OCI-LY1 (cell line): ENCODE results near the gene HIPK4.

Experiments used
- H2AFZ ChIP-seq: fragments of 200-600 bp; sonication (generic), shearing (Covaris generic); 2 replicates; pipeline ENCODE4 v1.6.0; 2014; ENCODE audit warnings: antibody characterized with exemption, mild to moderate bottlenecking, low read length
- H3F3A ChIP-seq: fragments of 200-600 bp; sonication (generic), shearing (Covaris generic); 2 replicates; pipeline ENCODE4 v1.6.0; 2014; ENCODE audit warnings: mild to moderate bottlenecking, antibody characterized with exemption, low read length, moderate library complexity; ENCODE audit not compliant: insufficient read depth
- H3K27ac ChIP-seq: fragments of 200-600 bp; sonication (generic); 2 replicates; pipeline ENCODE4 v1.5.1; 2014; ENCODE audit warnings: low read length, mixed run types, mild to moderate bottlenecking, low read depth; ENCODE audit not compliant: poor library complexity, severe bottlenecking
- H3K27me3 ChIP-seq: fragments of 200-600 bp; sonication (generic); 2 replicates; pipeline ENCODE4 v1.6.0; 2014; ENCODE audit warnings: antibody characterized with exemption, mild to moderate bottlenecking, low read length, moderate library complexity; ENCODE audit not compliant: insufficient read depth
- H3K36me3 ChIP-seq: fragments of 200-600 bp; sonication (generic); 2 replicates; pipeline ENCODE4 v1.6.1; 2014; ENCODE audit warnings: mild to moderate bottlenecking, antibody characterized with exemption, low read length, moderate library complexity, mixed read lengths; ENCODE audit not compliant: insufficient read depth
- H3K4me1 ChIP-seq: fragments of 200-600 bp; sonication (generic); 2 replicates; pipeline ENCODE4 v1.5.1; 2014; ENCODE audit warnings: mild to moderate bottlenecking, low read length, moderate library complexity; ENCODE audit not compliant: insufficient read depth, severe bottlenecking
- H3K4me2 ChIP-seq: fragments of 200-600 bp; sonication (generic), shearing (Covaris generic); 2 replicates; pipeline ENCODE4 v1.6.1; 2014; ENCODE audit warnings: low read length
- H3K4me3 ChIP-seq: fragments of 200-600 bp; sonication (generic); 2 replicates; pipeline ENCODE4 v1.5.1; 2014; ENCODE audit warnings: low read length, low read depth, mild to moderate bottlenecking, mixed read lengths; ENCODE audit not compliant: poor library complexity, severe bottlenecking
- H3K79me2 ChIP-seq: fragments of 200-600 bp; shearing (Covaris generic); 2 replicates; pipeline ENCODE4 v1.6.1; 2016; ENCODE audit warnings: mixed run types, low read length, mixed read lengths; ENCODE audit not compliant: insufficient read depth
- H3K9ac ChIP-seq: fragments of 200-600 bp; sonication (generic), shearing (Covaris generic); 2 replicates; pipeline ENCODE4 v1.6.1; 2014; ENCODE audit warnings: mild to moderate bottlenecking, low read length, mixed read lengths
- H3K9me2 ChIP-seq: fragments of 200-600 bp; sonication (generic), shearing (Covaris generic); 2 replicates; pipeline ENCODE4 v1.6.1; 2014; ENCODE audit warnings: low read depth, mild to moderate bottlenecking, low read length, mixed read lengths
- H3K9me3 ChIP-seq: fragments of 200-600 bp; shearing (Covaris generic); 2 replicates; pipeline ENCODE4 v1.6.1; 2014; ENCODE audit warnings: low read length, mixed read lengths
- H4K20me1 ChIP-seq: fragments of 200-600 bp; sonication (generic), shearing (Covaris generic); 2 replicates; pipeline ENCODE4 v1.6.0; 2016; ENCODE audit warnings: mild to moderate bottlenecking, low read length; ENCODE audit not compliant: insufficient read depth
- CTCF ChIP-seq: fragments of 200-600 bp; sonication (generic), shearing (Covaris generic); IDR thresholded peaks from 2 replicates; pipeline ENCODE4 v1.5.1; 2017; ENCODE audit warnings: mild to moderate bottlenecking, antibody characterized with exemption, low read length, moderate library complexity, mixed read lengths
- EZH2 ChIP-seq: fragments of 200-600 bp; sonication (generic), shearing (Covaris generic); IDR thresholded peaks from 2 replicates; pipeline ENCODE4 v1.8.0; 2017; ENCODE audit warnings: borderline replicate concordance, mixed run types, mild to moderate bottlenecking, antibody characterized with exemption, low read length, moderate library complexity, mixed read lengths

HIPK4 gene

GRCh38 chr19:40388481-40388880, 1.5 kb downstream of the HIPK4 start:
- Histone ChIP-seq H3K36me3 (no peaks in the 10 kb centered on the region), H3K4me2 (no peak overlapping the region), H3K79me2 (no peaks in the 10 kb centered on the region), H3K27ac (no peak overlapping the region), H3K9me3 (no peaks in the 10 kb centered on the region), H3K9me2 (no peaks in the 10 kb centered on the region), H3K4me3 (no peak overlapping the region), H3F3A (no peaks in the 10 kb centered on the region), H3K27me3 (peaks cover 4% of the 10 kb centered on the region; the same call in 1 of the 2 replicates), H3K9ac (no peak overlapping the region), H4K20me1 (no peaks in the 10 kb centered on the region), H2AFZ (no peak overlapping the region), H3K4me1 (no peaks in the 10 kb centered on the region)
- TF ChIP-seq CTCF (no peak), EZH2 (no peak)

- Histone ChIP-seq H3K9me2 (no peaks in the 10 kb centered on the region), H3K4me3 (no peak overlapping the region), H3K9ac (no peak overlapping the region), H3K27me3 (peaks cover 4% of the 10 kb centered on the region; the same call in 1 of the 2 replicates), H3K4me2 (no peak overlapping the region), H2AFZ (no peak overlapping the region), H3K27ac (no peak overlapping the region), H3K4me1 (no peaks in the 10 kb centered on the region), H3F3A (no peaks in the 10 kb centered on the region), H3K9me3 (no peaks in the 10 kb centered on the region), H4K20me1 (no peaks in the 10 kb centered on the region), H3K36me3 (no peaks in the 10 kb centered on the region), H3K79me2 (no peaks in the 10 kb centered on the region)
- TF ChIP-seq CTCF (no peak), EZH2 (no peak)
These were observed 2.8 kb downstream of the HIPK4 start for GRCh38 chr19:40387155-40387554.

GRCh38 chr19:40383668-40384248, 6.2 kb downstream of the HIPK4 start:
- no peak overlapping the region for H3K4me2 ChIP-seq
- H3K27me3 ChIP-seq, result 0 out of 2 replicates have a peak, but pooled peaks cover 8% of the 10 kb centered on the region
- no peaks in the 10 kb centered on the region for H3K9me2 ChIP-seq
- H4K20me1 ChIP-seq, result no peaks in the 10 kb centered on the region
- TF ChIP-seq EZH2, result no peak
- no peak for TF ChIP-seq CTCF
- H3K79me2 ChIP-seq, result no peaks in the 10 kb centered on the region
- no peak overlapping the region for H3K27ac ChIP-seq
- no peak overlapping the region for H2AFZ ChIP-seq
- H3F3A ChIP-seq, result no peaks in the 10 kb centered on the region
- H3K9ac ChIP-seq, result no peak overlapping the region
- H3K9me3 ChIP-seq, result no peaks in the 10 kb centered on the region
- no peak overlapping the region for H3K4me3 ChIP-seq
- H3K4me1 ChIP-seq, result no peaks in the 10 kb centered on the region
- no peaks in the 10 kb centered on the region for H3K36me3 ChIP-seq
